Activated T-helper 1 cell treated with anti-CD3 and anti-CD28 coated beads, Interleukin-2, amount 50 U/mL, for 16 hours (primary cell): ENCODE measurements around the gene ITGB1BP1.

Source experiments
- DNase-seq, 2 donors: peaks; one replicate each; pipeline ENCODE4 v3.0.0-alpha.2; 2020; ENCODE audit warnings: low read depth in 1 of 2, low spot score in 1 of 2

Gene ITGB1BP1

DNA sequence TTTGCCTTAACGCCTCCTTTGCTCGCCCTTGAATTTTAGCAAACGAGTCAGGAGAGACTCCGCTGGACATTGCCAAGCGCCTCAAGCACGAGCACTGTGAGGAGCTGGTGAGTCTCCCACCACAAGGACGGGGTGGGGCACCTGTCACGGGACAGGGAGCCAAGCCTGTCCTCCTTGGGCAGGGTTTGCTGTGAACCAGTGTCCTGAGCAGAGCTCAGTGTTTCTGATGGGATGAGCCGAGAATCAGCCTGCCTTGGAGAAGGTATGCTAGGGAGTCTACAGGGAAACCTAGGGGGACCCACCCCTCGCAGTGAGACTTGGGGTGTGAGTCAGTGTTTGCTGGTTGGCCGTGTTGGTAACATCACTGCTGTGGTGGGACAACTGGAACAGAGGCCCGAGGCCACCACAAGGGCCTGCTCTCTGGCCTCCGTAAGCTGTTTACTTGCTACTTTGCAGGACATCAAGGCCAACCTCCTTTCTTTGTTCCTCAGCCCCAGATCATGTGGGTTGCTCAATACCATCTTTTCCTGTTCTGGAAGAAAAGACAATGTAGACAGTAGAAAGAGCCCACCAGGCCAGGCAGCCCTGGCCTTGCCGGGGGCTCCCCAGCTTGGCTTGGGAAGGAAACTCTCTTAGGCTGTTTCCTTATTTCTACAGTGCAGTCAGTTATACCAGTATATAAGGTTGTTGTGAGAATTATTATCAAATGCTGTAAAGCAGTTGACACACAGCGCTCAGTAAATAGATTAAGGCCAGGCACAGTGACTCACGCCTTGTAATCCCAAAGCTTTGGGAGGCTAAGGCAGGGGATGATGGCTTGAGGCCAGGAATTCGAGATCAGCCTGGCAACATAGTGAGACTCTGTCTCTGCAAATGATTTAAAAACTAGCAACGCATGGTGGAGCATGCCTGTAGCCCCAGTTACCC, 42.4 kb downstream of the ITGB1BP1 start:
- DNase-seq: no peak

GRCh38 chr2:9379391-9379755, 44.0 kb downstream of the ITGB1BP1 start:
- DNase-seq: no peak

DNA sequence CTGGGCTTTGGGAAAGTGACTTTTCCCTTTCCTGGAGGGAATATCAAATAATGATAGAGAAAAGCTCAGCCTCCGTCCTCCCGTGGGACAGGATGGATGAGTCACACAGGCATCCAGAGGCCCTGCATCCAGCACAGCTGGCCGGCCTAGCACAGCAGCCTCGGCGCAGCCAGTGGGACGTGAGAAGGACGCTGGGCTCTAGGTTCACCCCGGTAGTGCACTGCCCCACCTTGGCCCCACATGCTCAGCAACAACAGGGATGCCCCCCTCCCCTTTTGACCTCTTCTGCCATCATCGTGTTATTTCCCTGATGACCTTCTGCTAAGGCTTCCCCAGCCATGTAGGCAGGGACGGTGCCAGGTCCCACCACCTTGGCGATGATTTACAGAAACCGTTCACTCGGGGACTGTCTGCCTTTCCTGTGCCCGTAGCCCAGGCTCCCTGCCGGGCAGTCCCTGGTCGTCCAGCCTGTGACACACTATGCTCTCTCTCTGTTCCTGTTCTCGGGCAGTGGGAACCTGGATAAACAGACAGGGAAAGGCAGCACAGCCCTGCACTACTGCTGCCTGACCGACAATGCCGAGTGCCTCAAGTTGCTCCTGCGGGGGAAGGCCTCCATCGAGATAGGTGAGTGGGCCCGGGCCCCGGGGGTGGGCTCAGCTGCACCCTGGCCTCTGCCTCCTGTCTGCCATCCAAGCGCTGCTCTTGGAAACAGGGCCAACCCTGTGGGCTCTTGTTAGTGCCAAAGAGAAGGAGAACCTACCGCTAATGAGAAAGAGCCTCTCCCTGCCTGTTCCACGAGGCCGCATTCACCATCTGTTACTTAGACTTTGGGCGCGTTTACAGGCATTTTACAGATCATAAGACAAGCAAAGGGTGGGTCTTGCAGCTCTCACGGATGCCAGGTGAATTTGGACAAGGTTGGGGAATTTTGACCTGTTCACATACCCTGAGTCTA, 44.6 kb downstream of the ITGB1BP1 start:
- DNase-seq: no peak

DNA sequence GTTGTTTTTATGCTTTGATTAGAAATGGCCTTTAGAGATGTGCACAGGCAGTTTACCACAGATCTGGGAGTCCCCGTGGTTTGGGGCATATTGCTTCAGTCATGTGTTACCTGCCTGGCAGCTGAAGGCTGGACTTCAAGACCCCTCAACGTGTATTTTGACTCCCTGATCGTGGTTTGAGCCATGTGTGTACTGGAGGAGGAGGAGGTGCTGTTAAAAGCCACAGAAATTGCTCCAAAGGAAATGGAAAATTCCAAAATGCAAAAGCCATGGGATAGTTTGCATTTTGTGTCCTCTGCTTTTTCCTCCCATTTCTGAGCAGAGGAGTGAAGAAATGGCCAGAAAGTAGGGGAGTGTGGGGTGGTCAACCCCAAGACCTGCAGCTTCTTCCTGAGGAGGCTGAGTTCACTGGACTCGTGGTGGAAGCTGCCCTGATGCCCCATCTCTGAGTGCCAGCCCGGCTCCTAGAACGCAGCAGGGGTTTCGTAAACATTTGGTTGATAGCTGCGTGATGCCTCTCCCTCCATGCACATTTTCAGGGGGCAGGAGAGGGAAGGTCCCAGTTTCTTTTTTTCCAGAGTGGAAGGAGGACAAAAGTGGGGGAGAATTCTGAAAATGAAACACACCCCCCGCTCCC, 45.7 kb downstream of the ITGB1BP1 start:
- DNase-seq: no peak

- no peak for DNase-seq
Observed at GRCh38 chr2:9375857-9376428, 47.4 kb downstream of the ITGB1BP1 start.

DNA sequence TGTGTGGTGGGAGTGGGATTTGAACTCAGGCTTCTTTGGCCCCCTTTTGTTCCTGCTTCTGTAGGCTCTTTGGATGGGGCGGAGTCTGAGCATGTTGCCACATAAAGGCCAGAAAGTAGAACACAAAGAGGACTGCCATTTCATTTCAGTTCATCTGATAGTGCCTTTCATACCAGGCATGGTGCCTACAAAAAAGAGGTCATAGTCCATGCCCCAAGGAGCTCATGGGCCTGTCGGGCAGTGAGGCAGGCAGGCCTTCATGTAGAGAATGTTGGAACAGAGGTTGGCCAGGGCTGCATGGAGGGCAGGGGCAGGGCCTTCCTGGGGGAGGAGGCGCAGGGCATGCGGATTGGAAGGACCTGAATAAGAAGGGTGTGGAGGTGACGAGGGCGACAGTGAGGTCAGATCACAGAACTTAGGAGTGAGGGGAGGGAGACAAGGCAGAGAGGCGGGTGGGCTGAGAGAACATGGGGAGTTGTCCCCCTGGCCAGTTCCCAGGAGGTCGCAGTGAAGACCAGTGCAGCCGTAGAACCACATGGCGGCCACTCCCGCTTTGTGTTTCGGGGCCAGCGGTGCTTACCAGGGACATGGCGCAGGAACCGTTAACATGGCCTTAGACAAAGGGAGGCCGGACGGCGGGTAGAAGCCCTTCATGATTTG, 49.1 kb downstream of the ITGB1BP1 start:
- DNase-seq: no peak

DNA sequence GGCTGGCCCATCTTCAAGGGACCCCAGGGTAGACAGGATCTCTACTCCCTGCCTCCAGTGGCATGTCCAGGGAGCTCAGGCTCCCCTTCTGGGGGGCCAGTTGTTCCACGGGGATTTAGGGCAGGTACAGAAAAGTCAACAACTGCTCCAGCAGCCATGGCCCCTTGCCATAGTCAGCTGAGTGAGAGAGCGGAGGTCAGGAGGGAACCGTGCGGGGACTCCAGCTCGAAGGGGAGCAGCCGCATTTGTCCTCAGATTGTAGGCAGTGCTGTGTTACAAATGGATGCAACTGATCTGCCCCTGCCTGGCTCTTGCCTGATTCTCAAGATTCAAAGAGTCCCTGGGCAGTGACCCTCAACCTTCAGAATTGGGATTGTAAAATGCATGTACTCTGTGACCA, 49.9 kb downstream of the ITGB1BP1 start:
- DNase-seq: no peak

- no peak for DNase-seq
Observed at GRCh38 chr2:9373047-9373446, 50.3 kb downstream of the ITGB1BP1 start.

GRCh38 chr2:9370746-9371145, 52.6 kb downstream of the ITGB1BP1 start:
- no peak for DNase-seq

DNA sequence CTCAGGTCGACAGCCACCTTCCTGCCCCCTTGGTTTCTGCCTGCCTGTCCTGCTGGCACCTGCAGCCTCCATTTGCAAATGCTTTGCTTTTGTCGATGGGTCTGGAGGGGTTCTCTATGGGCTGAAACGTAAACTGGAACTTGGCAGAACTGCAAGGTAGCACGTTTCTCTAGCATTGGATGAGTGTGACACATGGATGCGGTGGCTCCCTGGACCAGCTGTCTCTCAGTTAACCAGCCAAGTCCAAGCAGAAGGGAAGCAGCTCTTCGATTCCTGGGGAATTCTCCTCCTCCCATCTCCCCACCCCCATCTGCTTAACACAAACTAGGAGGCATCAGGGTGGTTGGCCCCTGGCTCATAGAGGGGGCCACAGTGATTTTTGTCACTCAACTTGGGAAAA, 57.3 kb downstream of the ITGB1BP1 start:
- DNase-seq: no peak

GRCh38 chr2:9365498-9366019, 57.8 kb downstream of the ITGB1BP1 start:
- no peak for DNase-seq

DNA sequence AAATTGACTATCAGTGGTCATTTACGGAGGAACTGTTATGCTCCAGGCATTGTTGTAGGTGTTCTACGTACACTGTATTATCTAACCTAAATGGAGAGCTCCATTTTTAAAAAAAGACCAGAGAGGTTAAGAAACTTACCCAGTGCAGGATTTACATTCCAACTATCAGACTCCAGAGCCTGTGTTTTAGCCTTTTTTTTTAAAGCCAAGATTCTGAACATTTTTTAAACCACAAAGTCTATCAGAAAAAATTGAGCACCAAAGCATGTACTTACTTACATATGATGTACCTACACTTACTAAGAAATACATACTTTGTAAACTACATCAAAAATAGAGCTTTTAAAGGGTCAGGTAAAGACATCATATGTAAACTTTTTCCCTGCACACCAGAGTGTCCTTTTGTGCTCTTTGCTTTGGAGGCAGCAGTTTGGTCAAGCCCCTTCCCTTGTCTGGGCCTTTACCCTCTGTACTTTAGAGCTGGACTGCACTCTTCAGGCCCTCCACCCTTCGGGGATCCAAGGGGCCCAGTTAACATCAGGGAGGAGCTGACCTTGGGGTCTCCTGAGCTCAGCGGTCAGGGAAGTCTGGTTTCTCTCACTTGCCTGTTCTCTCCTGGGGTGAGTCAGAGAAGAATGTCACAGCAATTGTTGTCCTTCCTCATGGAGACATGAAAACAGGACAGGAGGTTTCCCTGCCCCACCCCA, 58.4 kb downstream of the ITGB1BP1 start:
- DNase-seq: no peak

- DNase-seq: no peak
Observed at GRCh38 chr2:9364373-9364772, 59.0 kb downstream of the ITGB1BP1 start.

- DNase-seq: no peak
Observed at GRCh38 chr2:9360701-9361100, 62.6 kb downstream of the ITGB1BP1 start.

DNA sequence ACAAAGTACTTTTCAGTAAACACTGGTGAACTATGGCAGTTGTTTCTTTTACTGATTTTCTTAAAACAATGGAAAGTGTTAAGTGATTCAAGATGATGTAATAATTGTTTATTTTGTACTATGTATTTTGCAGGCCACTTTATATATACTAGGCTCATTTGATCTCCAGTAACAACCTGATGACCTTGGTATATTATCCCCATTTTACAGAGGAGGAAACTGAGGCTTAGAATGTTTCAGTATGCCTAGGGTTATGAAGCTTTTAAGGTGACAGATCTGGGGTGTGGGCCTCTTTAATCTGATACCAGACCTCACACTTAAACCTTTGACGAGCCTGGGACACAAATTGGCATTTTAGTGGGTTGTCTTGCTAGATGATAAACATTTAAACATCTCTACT, 63.2 kb downstream of the ITGB1BP1 start:
- DNase-seq: no peak

DNA sequence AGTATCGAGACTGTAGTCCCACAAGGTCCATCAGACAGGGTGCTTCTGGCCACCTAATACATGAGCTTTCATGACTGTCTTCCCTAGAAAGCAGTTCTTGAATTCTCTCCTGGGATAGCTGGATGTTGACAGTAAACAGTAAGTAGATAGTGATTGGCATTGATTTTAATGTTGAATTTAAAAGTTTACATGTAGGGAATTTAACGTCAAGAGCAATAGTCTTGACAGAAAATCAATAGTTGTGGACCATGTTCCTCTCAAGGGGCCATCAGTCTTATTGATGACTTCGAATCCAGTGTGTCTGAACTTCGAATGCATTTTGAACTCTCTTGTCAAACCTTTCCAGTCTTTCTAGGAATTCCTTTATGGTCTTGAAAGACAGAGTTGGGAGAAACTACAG, 63.9 kb downstream of the ITGB1BP1 start:
- DNase-seq: no peak

GRCh38 chr2:9358846-9359245, 64.5 kb downstream of the ITGB1BP1 start:
- no peak for DNase-seq

DNA sequence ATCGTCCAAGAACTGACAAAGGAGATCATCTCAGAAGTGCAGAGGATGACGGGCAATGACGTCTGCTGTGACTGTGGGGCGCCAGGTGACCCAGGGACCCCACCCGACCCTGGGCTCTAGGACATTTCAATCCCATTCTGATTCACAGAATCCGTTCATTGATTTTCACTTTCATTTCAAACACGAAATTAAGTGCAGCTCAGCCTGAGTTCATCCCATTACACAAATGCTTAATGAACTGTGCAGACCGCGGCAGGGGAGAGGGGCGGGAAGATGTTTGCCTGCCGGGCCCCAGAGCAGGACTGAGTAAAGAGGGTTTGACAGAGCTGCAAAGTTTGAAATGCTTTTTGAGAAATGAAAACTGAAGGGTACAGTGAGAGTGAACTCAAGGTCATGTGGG, 67.1 kb downstream of the ITGB1BP1 start:
- no peak for DNase-seq

DNA sequence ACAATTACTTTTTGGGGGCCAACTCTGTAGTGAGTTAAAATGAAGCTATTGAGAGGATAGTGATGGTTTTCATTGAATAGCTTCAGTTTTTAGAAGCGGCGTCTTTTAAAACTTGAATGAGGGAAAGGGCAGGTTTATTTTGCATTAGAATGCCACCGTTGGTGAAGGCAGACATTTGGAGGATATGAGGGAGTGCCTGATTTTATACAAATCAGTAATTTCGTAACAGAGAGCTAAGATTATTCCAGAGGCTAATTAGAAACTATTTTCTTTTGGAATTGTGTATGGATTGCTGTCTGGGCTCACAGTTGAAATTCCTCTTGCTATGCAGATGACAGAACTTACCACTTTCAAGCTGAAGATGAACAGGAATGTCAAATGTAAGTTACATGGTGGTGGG, 67.6 kb downstream of the ITGB1BP1 start:
- DNase-seq: no peak

GRCh38 chr2:9355270-9355669, 68.1 kb downstream of the ITGB1BP1 start:
- no peak for DNase-seq
